Measurements from ENCODE around the gene NFKB1.
"Not testable (repeated sequence)": the region's sequence is repeated elsewhere in the genome, so short reads cannot be mapped to it uniquely, and the experiment has no call there.

NFKB1 gene

DNA sequence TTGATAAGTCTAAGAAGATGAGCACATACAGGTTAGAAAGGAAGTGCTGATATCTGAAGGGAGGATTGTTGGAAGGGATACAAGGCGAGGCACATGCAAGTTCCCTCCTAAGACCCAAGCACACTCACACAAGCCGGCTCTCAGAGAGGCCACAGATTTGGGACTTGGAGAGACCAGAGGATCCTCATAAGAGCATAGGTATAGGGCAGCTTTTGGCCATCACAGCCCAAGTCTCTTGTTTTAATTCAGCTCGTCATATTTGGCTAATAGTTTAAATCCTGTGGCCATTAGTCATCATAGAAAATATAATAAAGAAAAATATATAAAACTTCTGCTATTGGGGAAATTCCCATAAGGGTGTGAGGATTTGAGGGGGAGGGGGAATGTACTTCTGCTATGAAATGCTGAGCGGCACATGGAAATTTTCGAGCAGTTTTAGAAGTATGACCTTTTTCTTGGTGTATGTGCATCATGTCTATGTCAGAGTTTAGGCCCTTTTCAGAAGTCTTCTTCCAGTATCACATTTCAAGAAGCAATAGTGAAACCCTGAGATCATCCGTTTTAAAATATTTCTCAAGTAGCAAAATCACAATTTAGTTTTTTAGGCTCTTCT, 97.7 kb downstream of the NFKB1 start:
- no peak for DNase-seq (ENCODE audit: low read depth)

DNA sequence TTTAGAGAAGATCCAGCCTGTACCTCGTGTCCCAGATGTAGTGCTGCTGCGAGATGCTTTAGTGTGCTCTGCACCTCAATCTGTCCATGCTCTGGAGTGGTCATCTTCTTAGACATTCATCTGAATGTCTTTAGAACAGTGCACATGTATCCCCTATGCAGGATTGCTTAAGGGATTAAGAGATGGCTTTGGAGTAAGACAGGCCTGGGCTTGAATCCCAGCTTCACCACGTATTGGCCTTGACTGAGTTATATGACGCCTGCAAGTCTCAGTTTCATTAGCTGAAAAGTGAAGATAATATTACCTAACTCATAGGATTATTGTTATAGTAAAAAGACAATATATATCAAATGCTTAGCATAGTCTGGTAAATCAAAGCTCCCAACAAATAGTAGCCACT, 98.3 kb downstream of the NFKB1 start:
- DNase-seq (ENCODE audit: low read depth): peak; percentile 66

DNA sequence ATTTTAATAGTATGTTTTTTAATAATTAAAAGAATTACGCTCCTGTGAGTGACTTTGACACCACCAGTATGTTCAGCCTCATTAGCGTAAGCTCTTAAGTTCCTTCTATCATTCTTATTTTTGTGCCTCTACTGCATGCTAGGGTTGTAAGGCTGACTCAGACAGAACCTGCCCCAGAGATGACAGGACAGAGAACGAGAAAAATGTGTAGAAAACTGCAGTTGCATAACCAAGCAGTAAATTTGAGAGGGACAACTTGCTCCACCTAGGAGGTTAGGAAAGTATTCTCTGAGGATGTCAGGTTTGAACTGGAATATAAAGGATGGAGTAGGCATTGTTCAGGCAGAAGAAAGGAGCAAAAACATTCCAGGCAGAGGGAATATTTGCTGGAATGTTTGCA, 98.7 kb downstream of the NFKB1 start:
- DNase-seq (ENCODE audit: low read depth): peak; percentile 51

DNA sequence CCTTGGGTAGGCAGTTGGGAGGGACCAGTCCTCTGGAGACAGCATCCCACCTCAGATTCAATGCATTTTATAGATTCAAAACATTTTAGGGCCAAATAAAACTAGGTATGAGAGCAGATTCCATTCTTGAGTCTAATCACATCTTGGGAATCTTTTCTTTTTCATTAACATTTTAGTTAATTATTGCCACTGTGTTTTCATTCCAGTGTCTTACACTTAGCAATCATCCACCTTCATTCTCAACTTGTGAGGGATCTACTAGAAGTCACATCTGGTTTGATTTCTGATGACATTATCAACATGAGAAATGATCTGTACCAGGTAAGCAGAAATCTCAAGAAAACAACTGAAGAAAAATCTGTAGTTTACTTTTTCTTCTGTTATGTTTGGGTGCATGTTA, 99.5 kb downstream of the NFKB1 start:
- no peak for DNase-seq (ENCODE audit: low read depth)

DNA sequence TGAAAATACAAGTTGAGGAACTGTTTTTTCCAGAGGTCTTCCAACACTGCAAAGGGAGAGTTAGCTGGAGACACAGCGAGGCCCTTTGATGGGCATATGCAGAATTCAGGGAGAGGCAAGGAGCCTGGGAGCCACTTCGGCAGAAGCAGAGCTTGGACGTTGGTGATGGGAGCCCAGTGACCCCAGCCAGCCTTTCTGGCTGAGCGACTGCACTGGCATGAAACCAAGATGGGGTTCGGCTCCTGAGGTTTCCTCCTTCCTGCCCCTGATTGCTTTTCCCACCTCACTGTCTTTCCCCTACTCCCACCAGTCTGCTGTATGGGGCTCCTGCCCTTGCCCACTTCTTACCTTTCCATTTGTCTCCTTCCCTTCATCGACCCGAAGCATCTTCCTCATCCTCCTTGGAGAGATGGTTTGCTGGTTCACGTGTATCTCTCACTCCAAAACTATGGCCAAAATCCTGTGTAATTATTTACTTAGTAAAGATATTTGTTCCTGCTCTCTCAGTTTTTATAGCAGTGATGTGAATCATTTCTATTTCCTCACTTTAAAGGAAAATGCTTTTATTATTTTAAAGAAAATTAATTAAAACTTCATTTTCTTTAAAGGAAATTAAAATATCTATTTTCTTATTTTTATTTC, 100.5 kb downstream of the NFKB1 start:
- no peak for DNase-seq (ENCODE audit: low read depth)

DNA sequence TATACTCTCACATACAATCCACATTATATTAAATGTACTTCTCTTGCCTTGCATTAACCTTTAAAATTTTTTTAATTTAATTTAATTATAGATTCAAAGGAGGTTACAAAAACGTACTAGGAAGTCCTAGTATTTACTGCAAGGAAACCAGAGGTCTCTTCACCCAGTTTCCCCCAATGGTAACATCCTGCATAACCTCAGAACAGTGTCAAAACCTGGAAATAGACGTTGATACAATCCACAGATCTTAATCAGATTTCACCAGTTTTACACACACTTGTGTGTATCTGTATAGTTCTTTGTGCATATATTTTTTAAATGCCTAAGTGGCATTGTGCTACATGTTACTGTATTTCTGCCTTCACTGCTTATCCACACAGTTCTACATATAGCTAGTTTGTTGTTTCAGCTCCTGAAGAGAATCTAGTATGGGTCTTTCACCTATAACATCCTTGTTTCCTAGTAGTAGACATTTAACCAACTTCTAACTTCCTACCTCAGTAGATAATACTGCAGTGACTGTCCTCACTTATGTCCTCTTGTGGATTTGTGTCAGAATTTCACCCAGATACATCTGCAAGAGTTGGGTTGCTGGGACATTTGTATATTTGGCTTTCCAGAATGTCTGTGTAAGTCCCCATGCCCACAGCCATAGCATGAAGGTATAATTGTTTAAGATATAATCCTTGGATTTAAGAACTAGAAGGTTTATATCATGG, 103.2 kb downstream of the NFKB1 start:
- no peak for DNase-seq (ENCODE audit: low read depth)

DNA sequence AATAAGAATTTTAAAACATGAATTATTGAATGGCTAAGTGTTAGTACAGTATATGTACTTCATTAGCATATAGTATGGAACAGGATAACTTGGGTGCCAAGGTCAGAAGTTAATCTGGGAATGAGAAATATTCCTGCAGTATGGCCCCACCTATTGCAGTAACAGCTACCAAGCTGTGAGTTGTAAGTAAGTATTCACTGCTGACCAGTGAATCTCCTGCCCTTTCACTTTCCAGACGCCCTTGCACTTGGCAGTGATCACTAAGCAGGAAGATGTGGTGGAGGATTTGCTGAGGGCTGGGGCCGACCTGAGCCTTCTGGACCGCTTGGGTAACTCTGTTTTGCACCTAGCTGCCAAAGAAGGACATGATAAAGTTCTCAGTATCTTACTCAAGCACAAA, 105.1 kb downstream of the NFKB1 start:
- no peak for DNase-seq (ENCODE audit: low read depth)

DNA sequence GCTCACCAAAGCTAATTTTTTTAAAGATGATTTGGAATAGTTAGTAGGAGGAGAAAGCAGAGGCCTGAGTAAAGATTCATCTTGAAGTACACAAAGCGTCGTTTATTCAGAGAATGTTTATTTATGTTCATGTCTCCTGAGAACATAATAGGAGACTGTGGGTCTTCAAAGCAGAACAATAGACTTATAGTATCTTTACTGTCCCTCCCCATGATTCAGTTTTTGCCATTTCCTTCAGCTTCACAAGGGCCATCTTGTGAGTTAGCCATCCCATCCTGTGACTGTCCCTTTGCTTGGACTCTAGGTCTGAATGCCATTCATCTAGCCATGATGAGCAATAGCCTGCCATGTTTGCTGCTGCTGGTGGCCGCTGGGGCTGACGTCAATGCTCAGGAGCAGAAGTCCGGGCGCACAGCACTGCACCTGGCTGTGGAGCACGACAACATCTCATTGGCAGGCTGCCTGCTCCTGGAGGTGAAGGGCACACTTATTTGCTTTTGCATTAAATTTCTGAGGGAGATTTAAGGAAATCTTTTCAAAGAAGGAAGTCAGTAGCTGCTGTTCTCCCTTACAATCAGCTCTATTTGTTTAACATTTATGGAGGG, 105.8 kb downstream of the NFKB1 start:
- DNase-seq (ENCODE audit: low read depth): no peak

DNA sequence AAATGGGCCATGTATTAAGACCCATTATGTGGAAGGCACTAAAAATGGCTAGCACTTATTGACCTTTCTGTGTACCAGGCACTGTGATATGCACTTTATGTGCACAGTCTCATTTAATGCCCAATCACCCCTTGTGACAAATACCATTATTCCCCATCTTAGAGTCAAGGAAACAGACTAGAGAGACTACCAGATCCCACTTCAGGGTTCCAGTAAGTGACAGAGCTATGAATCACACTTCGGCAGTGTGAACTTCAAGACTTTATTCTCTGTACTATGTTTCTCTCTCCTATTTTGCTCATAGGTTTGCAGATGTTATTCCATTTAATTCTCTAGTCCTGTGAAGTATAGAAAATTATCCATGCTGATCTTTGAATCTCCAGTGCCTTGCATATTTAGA, 107.0 kb downstream of the NFKB1 start:
- no peak for DNase-seq (ENCODE audit: low read depth)

DNA sequence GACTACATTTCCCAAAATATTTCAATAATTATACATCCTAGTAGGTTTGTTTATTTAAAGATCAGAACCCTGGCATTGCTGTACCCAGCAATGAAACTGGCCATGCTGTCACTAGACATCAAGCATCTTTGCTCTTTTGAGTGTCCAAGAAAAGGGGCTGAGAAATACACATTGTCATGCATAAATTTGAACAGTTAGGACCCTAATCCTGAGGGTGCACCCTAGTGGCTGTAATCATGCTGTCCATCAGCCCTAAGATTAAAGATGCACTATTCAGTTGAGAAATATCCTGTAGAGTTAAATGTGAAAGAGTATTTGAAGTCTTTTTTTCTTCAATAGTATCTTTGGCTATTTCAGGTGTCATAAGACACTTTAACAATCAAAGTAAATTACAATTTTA, 108.8 kb downstream of the NFKB1 start:
- no peak for DNase-seq (ENCODE audit: low read depth)

DNA sequence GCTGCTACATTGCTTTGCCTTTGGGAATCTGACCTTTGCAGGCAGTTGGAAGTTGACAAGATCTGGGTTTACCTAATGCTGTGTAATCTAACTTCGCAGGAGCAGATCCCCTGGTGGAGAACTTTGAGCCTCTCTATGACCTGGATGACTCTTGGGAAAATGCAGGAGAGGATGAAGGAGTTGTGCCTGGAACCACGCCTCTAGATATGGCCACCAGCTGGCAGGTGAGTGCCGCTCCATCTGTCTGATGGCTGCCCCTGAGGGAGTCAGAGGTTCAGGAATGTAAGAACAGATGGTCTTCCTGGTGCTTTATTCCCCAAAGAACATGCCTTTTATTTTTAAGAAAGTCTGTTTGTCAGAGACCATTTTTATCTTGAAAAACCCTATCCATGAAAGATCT, 109.3 kb downstream of the NFKB1 start:
- DNase-seq (ENCODE audit: low read depth): no peak

DNA sequence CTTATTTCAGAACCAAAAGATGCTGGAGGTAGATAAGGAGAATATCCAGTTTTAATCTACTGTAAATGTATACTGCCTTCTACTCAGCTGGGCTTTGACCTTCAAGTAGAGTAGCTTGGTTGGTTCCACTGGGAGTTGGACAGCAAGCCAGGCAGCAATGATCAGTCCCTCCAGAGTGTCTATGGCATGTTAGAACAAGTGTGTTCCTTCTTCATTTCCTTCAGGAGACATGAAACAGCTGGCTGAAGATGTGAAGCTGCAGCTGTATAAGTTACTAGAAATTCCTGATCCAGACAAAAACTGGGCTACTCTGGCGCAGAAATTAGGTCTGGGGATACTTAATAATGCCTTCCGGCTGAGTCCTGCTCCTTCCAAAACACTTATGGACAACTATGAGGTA, 111.1 kb downstream of the NFKB1 start:
- DNase-seq (ENCODE audit: low read depth): no peak

DNA sequence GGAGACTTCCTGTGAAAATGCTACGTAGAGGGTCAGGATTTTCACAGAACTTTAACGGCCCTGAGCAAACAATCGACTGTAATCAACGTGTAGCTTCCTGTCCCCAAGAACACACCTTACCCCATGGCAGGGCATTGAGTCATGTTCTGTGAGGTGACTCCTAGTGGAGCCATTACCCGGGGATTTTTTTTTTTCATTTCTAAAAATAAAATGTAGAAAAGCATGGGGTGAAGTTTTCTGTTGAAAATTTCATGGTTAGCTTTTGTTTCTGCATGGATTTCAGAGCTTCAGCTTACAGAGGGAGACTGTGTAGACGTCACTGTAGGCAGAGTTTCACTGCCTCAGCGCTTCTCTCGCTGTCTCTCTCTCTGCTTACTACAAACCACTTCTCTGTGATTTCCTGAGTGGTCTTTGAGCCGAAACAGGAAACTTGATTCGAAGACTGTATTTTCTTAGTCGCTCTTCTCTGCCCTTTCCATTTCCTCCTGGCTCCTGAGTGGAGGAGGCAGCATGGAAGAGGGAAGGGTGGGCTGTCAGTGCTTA, 111.7 kb downstream of the NFKB1 start:
- no peak for DNase-seq (ENCODE audit: low read depth)

DNA sequence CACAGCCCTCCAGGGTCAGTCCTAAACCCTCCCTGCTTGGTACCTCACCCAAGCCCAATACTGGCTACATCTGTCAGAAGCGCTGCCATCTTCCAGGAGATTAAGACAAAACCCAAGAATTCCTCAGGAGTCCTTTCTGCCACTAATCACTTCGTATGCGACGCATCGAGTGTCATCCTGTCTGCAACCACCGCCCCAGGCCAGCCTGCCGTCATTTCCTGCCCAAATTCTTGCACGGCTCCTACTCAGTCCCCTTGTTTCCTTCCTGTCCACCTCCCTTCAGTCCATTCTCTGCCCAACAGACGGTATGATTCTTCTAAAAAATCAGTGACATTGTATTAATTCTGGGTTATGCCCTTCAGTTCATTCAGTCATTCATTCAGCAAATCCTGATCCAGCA, 113.6 kb downstream of the NFKB1 start:
- DNase-seq (ENCODE audit: low read depth): no peak

DNA sequence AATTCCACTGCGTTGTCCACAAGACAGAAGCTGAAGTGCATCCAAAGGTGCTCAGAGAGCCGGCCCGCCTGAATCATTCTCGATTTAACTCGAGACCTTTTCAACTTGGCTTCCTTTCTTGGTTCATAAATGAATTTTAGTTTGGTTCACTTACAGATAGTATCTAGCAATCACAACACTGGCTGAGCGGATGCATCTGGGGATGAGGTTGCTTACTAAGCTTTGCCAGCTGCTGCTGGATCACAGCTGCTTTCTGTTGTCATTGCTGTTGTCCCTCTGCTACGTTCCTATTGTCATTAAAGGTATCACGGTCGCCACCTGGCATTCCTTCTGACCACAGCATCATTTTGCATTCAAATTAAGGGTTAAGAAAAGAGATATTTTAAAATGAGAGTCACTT, 115.5 kb downstream of the NFKB1 start:
- no peak for DNase-seq (ENCODE audit: low read depth)

DNA sequence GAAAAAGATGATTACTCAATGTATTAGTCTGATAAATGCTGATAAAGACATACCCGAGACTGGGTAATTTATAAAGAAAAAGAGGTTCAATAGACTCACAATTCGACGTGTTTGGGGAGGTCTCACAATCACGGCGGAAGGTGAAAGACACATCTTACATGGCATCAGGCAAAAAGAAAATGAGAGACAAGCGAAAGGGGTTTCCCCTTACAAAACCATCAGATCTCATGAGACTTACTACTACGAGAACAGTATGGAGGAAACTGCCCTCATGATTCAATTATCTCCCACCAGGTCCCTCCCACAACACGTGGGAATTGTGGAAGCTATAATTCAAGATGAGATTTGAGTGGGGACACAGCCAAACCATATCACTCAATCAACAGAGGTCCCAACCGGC, 117.9 kb downstream of the NFKB1 start:
- DNase-seq (ENCODE audit: low read depth): not testable (repeated sequence)

DNA sequence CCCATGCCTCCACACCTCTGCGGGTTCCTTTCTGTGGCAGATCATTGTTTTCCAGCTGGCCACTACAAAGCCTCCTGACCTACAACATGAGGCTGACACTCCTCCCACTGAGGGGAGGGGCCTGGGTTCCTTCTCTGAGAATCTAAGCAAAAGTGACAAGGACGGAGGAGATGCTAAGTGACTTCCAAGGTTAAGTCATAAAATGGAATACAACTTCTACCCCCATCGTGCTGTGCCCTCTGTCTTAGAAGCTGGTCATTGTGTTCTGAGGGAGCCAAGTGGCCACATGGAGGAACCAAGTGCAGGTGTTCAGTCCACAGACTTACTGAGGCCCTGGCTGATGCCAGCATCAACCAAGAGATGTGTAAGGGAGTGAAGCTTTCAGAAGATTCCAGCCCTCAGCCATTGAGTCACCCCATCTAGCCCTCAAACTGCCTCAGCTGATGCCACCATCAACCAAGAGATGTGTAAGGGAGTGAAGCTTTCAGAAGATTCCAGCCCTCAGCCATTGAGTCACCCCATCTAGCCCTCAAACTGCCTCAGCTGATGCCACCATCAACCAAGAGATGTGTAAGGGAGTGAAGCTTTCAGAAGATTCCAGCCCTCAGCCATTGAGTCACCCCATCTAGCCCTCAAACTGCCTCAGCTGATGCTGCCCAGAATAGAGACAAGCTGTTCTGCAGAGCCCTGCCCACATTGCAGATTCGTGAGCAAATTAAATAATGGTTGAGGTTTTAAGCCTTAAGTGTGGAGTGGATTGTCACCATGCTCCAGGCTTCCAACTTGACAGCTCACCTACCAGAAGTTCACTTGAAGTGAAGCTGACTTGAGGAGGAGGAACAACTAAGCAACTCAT, 118.8 kb downstream of the NFKB1 start:
- DNase-seq (ENCODE audit: low read depth): peak; percentile 64

DNA sequence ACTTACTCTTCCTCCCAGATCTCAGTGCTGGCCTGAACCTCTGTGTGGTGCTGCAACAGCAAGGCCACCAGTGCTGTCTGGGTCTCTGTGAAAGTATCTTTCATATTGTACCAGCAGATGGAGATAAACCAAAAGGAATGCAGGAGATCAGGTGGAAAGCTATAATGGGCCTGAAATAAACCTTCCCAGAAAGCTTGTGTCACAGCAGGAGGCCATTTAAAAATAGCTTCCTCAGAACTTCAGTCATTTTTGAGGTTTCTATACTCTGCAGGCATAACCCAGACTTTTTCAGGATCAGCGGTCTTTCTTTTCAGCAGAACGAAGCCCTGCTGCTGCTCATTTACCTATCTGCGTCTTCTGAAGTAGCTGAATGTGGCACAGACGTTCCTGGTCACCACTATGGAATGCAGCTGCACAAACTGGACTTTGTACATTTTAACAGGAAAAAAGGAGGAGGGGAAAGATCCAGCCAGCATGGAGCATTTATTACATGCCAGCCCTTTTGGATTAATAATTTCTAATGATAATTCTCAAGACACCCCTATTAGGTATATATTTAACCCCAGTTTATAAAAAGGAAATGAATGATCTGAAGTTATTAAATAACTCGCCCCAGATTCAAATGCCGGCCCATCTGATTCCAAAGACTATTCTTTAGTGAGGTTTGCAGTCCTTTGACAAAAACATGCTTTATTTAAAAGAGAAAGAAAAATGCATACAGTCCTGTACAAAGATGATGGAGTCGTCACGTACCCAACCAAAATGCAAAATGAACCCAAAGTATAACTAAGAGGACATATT, 119.7 kb downstream of the NFKB1 start:
- peak; percentile 75 for DNase-seq (ENCODE audit: low read depth)

DNA sequence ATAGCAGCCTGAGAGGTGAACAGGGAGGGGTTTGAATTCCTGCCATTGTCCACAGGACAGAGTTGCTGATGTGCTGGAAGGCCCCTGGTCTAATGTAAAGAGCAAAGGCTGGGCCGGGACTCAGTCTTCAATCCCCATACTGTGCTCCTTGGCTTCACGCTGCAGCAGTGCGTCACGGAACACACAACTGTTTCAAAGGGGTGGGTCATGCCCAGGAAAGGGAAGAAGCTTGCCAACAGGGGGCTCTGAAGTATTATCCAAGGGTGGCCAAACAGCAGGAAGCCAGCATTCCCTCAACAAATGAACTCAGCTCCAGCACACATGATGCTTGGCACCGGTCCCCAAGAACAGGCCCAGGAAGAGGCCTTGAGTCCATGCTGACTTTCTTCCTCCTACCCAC, 122.5 kb downstream of the NFKB1 start:
- peak; percentile 76 for DNase-seq (ENCODE audit: low read depth)

DNA sequence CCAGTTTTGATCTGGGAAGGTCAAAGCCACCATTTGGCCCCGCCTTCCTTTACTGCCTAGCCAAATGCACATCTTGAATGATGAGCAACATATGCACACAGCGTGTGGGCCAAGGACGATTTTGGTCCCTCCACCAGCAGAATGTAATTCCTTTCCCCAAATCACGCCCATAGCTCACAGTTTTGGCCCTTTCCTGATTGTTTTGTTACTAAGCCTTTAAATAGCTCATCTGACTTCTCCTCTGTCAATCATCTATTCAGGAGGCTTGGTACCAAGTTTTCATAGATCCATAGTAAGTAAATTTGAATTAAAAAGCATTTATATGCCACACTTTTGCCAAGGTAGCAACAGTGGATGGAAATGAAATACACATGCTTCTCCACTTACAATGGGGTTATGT, 123.3 kb downstream of the NFKB1 start:
- no peak for DNase-seq (ENCODE audit: low read depth)

All from amniotic epithelial cell (primary cell).